Nucleus accumbens (tissue), 56 donors: ENCODE results near the gene CCDC112.

Experiments used
- DNase-seq, 56 donors: peaks; one replicate each; lab custom pipeline; 2025; lab: John Stamatoyannopoulos, UW

Gene CCDC112

DNA sequence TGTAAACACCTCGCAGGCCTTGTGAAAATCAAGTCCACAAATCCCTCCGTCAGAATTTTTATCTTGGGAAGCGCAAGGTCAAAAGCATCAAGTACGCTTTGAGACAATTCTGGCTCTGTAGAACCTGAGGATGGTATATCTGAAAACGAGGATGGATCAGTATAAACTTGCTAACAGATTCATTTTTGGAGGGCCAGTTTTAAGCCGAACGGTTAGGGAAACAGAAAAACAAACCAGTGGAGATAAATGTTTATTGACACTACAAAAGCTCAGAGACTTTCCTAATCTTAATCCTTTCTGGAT lies 33.4 kb downstream of the CCDC112 start:
- no peak for DNase-seq

DNA sequence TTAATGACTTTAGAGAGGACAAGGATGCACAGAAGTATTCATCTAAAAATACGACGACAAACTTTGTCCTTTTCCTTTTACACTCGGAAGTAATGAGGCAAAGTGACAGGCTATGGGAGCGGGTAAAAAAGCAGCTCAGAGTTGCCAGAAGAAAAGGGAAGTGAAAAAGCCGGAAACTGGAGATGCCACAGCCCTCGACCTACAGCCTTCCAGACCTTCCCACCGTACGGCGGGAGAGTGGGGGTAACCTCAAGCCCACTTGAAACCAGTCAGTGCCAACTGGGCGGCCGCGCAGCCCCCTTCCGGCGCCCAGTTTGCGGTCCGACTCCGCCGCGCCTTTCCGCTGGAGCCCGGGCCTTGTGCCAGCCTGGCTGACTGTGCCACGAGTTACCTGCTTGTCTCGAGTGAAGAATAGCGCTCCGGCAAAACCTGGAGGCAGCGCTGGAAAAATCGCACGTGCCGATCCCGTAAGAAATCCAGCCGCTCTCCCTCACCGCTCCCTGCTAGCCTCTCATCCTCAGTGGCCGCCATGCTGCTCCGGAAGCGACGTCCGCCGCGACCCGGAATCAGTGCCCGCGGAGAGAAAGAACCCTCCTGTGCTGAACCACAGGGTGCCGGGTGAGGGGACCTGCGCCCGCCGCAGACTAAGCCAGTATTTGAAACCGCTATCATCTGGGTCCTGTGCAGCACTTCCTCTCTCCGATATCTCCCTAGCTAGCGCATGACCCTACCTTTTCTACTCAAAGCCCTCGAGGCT lies 34.0 kb downstream of the CCDC112 start, which contains the start of gene PGGT1B:
Gene PGGT1B (minus strand): TSS at position 557 of the 757 bp plus-strand sequence. CDS start 26 bp downstream, at position 531.
- peak; percentile 39 to 93 (median 80) for DNase-seq

DNA sequence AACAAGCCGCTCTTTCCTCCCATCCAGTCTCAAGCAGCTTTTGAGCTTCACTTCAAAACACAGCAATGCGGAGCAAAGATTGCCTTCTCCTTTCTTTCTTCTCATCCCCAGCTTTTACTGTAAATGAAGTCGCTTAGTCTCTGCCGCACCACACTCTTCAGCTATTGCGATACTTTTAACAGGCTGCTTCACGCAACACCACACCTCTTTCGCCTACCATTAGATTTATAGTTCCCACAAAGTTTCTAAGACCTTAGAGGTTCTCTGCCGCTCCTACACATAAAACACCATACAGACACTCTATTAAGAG lies 34.5 kb downstream of the CCDC112 start:
- no peak for DNase-seq

DNA sequence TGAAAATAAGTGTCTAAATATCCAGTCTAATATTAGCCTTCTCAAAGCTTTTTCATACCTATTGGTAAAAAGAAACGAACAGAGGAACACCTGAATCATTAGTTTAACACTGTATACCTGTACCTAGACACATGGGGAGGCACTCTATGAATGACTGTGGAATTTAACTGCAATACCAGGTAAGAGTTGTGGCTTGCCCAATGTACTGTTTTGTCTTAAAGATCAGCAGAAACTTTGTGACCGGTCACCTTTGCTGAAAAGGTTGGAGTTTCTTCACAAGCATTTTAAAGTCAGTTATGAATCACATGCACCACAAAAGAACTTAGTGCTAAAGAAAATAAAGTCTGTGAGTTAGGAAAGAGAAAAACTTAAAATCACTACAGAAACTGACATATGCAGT lies 36.2 kb downstream of the CCDC112 start:
- DNase-seq: no peak

DNA sequence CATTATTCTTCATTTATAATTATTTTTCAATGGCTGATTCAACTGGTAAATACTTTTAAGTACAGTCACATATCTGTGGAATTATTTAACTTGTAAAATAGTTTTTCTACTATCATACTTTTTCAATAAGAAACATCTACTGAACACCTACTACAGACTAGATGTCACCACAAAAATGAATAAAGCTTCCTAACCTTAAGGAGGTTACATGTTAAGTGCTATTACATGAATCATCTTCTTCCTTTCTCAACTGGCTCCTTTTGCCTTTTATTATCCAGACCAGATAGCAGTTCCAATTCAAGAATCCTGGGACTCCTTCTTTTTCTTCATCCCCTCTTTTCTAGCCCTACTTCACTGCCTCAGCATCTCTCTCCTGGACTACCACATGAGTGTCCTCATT lies 38.5 kb downstream of the CCDC112 start:
- no peak for DNase-seq

DNA sequence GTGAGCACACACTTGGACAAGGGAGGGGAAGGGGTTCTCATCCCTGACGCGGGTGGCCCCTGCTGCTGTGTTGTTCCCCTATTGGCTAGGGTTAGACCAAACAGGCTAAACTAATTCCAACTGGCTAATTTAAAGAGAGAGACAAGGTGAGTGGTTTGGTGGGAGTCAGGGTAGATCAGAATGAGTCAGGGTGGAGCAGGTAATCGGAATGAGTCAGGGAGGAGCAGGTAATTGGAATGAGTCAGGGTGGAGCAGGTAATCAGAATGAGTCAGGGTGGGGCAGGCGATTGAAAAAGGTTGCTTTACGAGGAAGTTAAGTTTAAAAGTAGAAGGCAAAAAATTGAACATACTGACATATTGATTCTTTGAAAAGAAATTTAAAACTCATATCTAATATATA lies 47.1 kb downstream of the CCDC112 start:
- DNase-seq: peak in 4 of 56 donors; percentile 5 to 17 (median 10)

DNA sequence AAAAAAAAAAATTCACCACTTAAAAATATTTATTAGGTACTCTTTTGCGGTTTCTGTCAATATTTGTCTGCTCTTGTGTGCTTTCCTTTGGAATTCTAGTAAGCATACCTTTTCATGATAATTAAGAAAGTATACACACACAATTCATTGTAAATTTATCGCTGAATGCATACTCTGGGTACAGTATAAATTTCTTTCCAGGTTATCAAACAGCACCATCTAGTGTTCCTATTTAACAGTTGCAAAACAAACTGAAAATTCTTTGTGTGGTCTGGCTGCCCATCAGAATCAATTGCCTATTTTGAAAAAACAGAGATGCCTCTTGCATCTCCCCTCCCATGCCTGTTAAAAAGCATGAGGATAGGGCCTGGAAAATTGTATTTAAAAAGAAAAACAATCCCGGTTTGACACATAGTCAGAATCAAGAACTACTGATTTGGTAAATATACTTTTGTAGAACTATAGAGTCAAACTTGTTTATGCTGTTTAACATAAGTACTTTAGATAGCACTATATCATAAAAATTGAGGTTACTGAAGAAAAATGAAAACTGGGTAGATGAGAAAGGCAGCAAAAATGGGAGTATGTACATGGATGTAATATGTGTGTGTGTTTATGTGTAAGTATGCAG lies 50.0 kb downstream of the CCDC112 start:
- DNase-seq: no peak

DNA sequence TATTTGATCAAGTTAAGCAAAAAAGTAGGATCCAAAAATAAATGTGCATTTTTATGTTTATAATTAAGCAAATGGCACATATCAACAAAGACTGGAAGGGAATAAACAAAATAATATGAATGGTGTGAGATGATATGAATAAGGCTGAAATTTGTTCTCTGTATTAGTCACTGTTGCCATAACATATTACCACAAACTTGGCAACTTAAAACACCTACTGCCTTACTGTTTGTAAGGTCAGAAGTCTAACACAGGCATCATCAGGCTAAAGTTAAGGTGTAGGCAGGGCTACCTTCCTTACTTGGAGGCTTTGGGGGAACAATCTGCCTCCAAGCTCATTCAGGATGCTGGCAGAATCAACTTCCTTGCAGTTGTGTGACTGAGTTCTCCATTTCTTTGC lies 53.0 kb downstream of the CCDC112 start:
- no peak for DNase-seq

DNA sequence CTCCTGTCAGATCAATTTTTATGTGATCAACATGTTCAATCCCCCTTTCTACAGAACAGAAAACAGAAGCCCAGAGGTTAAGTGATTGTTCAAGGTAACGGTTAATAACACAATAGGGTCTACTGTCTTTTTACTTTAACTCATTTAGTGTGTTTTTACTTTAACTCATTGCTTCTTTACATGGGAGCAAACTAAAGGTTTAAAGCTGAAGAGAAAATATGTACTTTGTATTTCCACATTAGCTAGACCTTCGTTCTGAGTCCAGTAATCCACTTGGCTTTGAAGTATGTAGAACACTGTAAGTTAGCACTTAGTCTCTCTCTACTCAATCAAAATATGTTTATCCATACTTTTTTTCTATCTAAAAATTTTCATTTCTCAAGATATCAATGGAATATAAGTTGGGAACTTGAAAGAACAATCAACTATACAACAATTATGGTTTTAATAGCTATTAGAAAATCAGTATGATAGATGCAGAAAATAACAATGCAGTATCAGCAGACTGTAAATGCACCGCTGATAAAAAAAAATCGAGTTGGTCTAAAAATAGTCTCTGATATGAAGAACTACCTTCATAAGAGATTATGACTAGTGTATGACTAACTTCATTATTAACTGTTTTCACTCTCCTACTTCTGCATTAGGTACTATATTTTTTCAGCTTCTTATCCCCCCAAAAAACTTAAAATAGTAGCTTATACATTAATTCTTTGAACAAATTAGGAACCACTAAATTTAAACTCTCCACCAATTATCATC lies 54.4 kb downstream of the CCDC112 start:
- DNase-seq: no peak

DNA sequence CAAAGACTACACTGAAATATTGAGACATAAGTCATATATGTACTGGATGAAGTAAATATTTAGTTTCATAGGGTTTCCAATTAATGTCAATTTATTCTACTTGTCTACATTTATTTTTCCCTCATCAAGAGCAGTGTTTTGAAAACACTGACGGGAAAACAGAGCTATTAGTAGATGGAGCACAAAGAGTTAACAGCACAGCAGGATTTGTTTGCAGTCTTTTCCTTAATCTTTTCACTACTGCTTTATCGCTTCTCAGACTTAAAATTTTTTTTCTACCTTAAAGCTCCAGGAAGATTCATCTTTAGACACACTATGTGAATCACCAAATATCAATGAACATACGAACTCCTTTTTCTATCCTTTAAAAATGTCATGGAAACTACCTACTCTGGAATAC lies 59.4 kb downstream of the CCDC112 start:
- no peak for DNase-seq

DNA sequence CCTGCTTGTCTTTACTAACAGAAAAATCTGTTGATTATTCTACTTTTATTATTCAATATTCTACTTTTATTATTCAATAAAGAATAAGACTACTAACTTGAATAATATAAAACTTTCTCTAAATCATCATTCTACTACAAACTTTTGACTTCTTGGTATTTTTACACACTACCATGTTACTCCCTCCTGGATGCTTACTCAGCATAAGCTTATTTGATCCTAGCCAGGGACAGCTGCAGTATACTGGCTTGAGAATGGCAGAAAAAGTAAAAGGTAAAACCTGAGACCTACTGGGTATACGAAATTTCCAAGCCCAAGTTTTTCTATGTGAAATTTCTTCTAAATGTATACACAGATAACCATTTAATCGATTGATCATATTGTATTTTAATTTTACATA lies 59.9 kb downstream of the CCDC112 start:
- DNase-seq: no peak

DNA sequence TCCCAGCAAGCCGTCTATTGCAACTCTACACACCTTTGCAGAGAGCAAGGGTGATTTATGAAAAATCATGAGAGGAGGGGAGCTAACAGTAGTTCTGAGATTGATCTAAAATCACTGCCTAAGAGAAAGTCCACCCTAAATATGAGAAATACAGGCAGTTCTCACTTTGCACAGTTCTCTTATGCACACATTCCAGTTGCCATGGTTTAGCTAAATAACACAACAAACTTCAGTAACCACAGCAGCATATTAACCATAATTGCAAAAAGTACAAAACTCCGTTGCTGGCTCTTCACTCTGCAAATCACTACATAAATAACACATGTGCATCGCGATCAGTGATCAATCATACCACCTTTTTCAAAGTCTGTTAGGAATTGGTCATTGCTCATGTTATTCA lies 64.9 kb downstream of the CCDC112 start:
- DNase-seq: no peak

DNA sequence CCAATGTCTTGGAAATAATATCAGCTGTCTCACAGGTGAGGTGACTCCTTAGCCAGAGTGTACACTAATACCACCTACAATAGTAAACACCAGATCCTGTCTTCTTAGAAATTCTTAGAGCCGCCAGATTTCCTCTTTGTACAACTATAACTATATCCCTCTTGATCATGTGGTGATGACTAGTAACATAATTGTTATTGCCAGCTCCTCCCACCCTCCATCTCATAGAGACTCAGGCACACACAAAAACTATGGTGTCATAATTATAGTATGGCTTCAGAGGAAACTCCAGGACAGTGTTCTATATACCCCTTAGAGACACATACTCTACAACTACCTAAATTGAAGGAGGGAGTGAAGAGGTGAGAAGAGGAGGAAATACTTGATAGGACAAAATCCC lies 66.8 kb downstream of the CCDC112 start:
- DNase-seq: no peak

DNA sequence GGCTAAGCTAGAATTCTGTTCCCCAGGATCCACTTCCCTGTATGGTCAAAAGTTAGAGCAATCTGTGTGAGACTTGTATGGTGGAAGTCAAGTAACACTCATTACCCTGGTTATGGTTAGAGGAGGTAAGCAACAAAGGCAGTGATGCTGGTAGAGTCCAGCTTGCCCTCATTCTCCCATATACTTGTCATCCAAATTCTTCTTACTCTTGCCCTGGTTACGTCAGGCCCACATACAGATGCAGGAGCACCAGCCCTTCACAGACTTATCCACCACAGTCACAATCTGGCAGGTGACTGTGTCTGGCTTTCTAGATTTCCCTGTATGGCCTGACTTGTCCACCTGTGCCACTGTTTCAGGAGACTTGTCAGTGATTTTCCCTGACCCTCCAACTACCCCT lies 69.2 kb downstream of the CCDC112 start:
- DNase-seq: no peak
